T-cell (primary cell): Measurements from ENCODE around the gene INPP5A. TPM values are rescaled to one million over a fixed set of nuclear protein-coding genes. Genes with fewer than 3 reads are reported as not detected.

Experiments used
- ATAC-seq, 4 experiments: fragments of 200-7000 bp in 3 of 4; fragments of 150-1000 bp in 1 of 4; cut with Tn5 transposase; replicated peaks in 1 of 4; 1 replicate in 3 of 4; 2 replicates in 1 of 4; pipeline ENCODE4 v1.10.0; 2021; ENCODE audit warnings: moderate library complexity in 3 of 4, mild to moderate bottlenecking in 2 of 4, moderate number of reproducible peaks in 1 of 4
- CTCF ChIA-PET, 2 donors: fragments of 300-600 bp; sonication (Branson Sonifier 250); formaldehyde crosslinking; loops; one replicate each; lab custom pipeline; 2022; ENCODE audit warnings: antibody characterized with exemption in 2 of 2; lab: Charles Lee
- POLR2A ChIA-PET, 2 donors: fragments of 300-600 bp; sonication (Branson Sonifier 250); formaldehyde crosslinking; loops; one replicate each; lab custom pipeline; 2022; ENCODE audit warnings: antibody characterized with exemption in 2 of 2; lab: Charles Lee
- DNase-seq, 35 experiments: peaks; one replicate each; pipeline versions ENCODE4 v3.0.0 to v3.0.0-alpha.2; 2013 to 2023
- H3K27ac ChIP-seq: one replicate; pipeline ENCODE4 v1.5.1; 2013; ENCODE audit warnings: low read length
- H3K27me3 ChIP-seq, 2 experiments: replicated peaks in 1 of 2; 1 replicate in 1 of 2; 2 replicates in 1 of 2; pipeline versions ENCODE4 v1.6.1 to v1.7.0; 2013; ENCODE audit warnings: low read length in 1 of 2, mixed read lengths in 1 of 2; ENCODE audit not compliant: control insufficient read depth in 2 of 2, insufficient read depth in 2 of 2; ENCODE audit errors: extremely low read depth in 1 of 2
- H3K36me3 ChIP-seq, 2 donors: 1 replicate in 1 of 2; 2 replicates in 1 of 2; pipeline versions ENCODE4 v1.6.1 to v1.7.0; 2013; ENCODE audit warnings: low read length in 1 of 2; ENCODE audit not compliant: control insufficient read depth in 2 of 2, insufficient read depth in 1 of 2; ENCODE audit errors: extremely low read depth in 1 of 2
- H3K4me1 ChIP-seq, 2 experiments: 1 replicate in 1 of 2; 2 replicates in 1 of 2; pipeline versions ENCODE4 v1.6.1 to v1.7.0; 2013; ENCODE audit warnings: low read length in 2 of 2, mixed read lengths in 1 of 2; ENCODE audit not compliant: insufficient read depth in 2 of 2, control insufficient read depth in 1 of 2; ENCODE audit errors: extremely low read depth in 1 of 2
- H3K4me3 ChIP-seq, 2 donors: 1 replicate in 1 of 2; 2 replicates in 1 of 2; pipeline versions ENCODE4 v1.5.1 to v1.7.0; 2013; ENCODE audit warnings: mild to moderate bottlenecking in 2 of 2, low read length in 1 of 2, moderate library complexity in 1 of 2; ENCODE audit not compliant: control insufficient read depth in 1 of 2; ENCODE audit errors: extremely low read depth in 1 of 2
- H3K9me3 ChIP-seq: 2 replicates; pipeline ENCODE4 v1.7.0; 2013
- H3K27ac Mint-ChIP-seq, 2 donors: one replicate each; pipeline ENCODE4 v1.8.0; 2020 to 2021; ENCODE audit warnings: mild to moderate bottlenecking in 2 of 2, mixed read lengths in 2 of 2
- H3K27me3 Mint-ChIP-seq, 2 donors: one replicate each; pipeline ENCODE4 v1.8.0; 2021 to 2022; ENCODE audit warnings: mixed read lengths in 2 of 2
- H3K36me3 Mint-ChIP-seq: one replicate; pipeline ENCODE4 v1.8.0; 2021; ENCODE audit warnings: mixed read lengths
- H3K4me1 Mint-ChIP-seq, 3 donors: one replicate each; pipeline ENCODE4 v1.8.0; 2020 to 2022; ENCODE audit warnings: mixed read lengths in 3 of 3, mild to moderate bottlenecking in 1 of 3
- H3K4me3 Mint-ChIP-seq, 3 donors: one replicate each; pipeline ENCODE4 v1.8.0; 2020 to 2022; ENCODE audit warnings: mild to moderate bottlenecking in 3 of 3, mixed read lengths in 3 of 3, moderate library complexity in 3 of 3
- H3K9me3 Mint-ChIP-seq, 3 donors: one replicate each; pipeline ENCODE4 v1.8.0; 2020 to 2022; ENCODE audit warnings: mixed read lengths in 3 of 3
- WGBS: methylation state at CpG from one replicate; pipeline ENCODE4 v1.1.5; 2013; ENCODE audit warnings: missing lambda C conversion rate; ENCODE audit not compliant: insufficient coverage; 5-methylcytosine and 5-hydroxymethylcytosine counted together
- total RNA-seq, 35 experiments: library from RNA in 6 of 35; stranded (reverse) in 6 of 35; fragments of 120-200 nt in 1 of 35; gene quantifications; one replicate each; pipeline versions ENCODE4 v1.2.1 to v1.2.4 and lab custom pipeline; 2013 to 2026

Gene INPP5A
- total RNA-seq, 5 donors from 2014 or later (not counting 1 experiment from before 2014, with no cell fraction given), result 20.9 to 23.1 (median 22.9) TPM

DNA sequence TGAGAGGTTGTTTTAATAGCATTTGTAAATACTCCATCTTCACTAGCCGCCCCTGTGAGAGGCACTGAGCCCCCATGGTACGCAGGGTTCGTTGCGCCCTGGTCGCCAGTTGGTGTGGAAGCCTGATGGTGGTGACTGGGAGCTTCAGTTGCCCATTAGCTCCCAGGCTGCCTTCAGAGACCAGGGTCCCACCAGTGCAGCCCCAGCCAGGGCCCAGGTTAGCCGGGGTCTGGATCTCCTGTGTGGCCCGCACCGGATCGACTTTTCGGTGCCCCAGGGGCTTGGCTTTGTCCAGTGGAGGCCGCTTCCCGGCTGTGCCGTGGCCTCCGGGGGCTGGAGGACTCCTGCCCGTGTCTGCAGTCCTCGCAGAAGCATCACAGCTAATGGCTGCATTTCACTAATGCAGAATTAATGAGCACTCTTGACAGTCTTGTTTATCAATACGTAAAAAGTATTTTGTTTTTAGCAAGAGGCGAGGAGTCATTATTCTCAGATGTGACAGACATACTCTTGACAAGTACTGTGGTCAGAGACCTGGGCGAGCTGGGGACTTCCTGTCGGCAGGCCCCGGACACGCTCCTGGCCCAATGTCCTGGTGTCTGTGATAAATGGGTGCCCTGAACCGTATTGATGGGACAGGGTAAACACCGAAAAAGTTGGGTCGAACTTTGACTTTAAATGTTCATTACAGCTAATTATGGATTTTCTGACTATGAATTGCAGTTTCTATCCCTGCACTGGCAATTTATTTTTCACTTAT lies 148.5 kb downstream of the INPP5A start:
- Mint-ChIP-seq H3K9me3 (no peaks in the 10 kb centered on the region), H3K4me1 (peaks cover 26 to 30% (median 29%) of the 10 kb centered on the region in 3 donors), H3K27me3 (no peaks in the 10 kb centered on the region), H3K27ac (no peak overlapping the region), H3K36me3 (peaks cover 16% of the 10 kb centered on the region), H3K4me3 (no peak overlapping the region)
- peaks cover 15 to 22% of the 10 kb centered on the region in 2 experiments for H3K4me1 ChIP-seq
- peaks cover 0 to 1% of the 10 kb centered on the region in 2 donors for H3K36me3 ChIP-seq
- ChIA-PET POLR2A (no interaction called here), CTCF (no interaction called here)
- ATAC-seq (no peak), DNase-seq (no peak)
- H3K27ac ChIP-seq, result no peak overlapping the region
- no peaks in the 10 kb centered on the region for H3K9me3 ChIP-seq
- WGBS, result 96% methylated on average over 18 of the region's 25 CpGs
- no peak overlapping the region for H3K4me3 ChIP-seq
- H3K27me3 ChIP-seq, result no peaks in the 10 kb centered on the region

DNA sequence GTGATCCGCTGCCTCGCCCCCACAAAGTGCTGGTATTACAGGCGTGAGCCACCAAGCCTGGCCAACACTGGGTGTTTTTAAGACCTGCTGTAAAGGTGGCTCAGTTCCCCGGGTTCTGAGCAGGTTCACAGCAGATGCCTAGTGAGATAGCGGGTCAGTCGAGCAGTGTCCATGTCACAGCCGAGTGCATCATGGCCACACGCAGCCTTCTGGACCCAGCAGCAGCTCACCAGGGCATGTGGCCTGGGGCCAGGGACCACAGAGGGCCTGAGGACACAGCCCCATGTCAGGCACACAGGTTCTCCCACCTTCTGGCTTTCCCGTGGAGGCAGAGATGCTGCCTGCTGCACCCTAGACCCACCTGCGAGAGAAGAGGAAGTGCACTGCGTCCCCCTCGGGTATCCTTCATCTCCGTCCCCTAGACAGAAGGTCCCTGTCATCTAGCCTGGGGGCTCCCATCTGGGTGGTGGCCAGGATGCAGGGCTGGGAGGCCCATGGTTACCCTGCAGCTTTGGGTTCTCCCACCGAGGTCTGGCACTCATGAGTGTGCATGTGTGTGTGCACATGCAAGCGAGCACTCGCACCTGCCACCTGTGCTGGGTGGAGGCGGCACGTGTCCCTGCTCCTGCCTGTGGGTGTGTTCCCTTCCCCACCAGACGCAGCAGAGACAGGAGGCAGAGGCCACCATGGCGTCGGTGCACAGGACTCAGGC lies 149.8 kb downstream of the INPP5A start:
- Histone ChIP-seq H3K9me3 (no peaks in the 10 kb centered on the region), H3K27me3 (no peaks in the 10 kb centered on the region), H3K36me3 (peaks cover 0 to 7% of the 10 kb centered on the region in 2 donors), H3K4me3 (no peak overlapping the region), H3K4me1 (peaks cover 15 to 22% of the 10 kb centered on the region in 2 experiments), H3K27ac (no peak overlapping the region)
- peaks cover 23% of the 10 kb centered on the region for H3K36me3 Mint-ChIP-seq
- ChIA-PET CTCF (no interaction called here), POLR2A (no interaction called here)
- DNase-seq (no peak), ATAC-seq (no peak)
- H3K27ac Mint-ChIP-seq, result no peak overlapping the region
- 90% methylated on average over 19 of the region's 21 CpGs for WGBS
- H3K4me1 Mint-ChIP-seq, result peaks cover 18 to 26% (median 21%) of the 10 kb centered on the region in 3 donors
- H3K9me3 Mint-ChIP-seq, result no peaks in the 10 kb centered on the region
- no peak overlapping the region for H3K4me3 Mint-ChIP-seq
- no peaks in the 10 kb centered on the region for H3K27me3 Mint-ChIP-seq

DNA sequence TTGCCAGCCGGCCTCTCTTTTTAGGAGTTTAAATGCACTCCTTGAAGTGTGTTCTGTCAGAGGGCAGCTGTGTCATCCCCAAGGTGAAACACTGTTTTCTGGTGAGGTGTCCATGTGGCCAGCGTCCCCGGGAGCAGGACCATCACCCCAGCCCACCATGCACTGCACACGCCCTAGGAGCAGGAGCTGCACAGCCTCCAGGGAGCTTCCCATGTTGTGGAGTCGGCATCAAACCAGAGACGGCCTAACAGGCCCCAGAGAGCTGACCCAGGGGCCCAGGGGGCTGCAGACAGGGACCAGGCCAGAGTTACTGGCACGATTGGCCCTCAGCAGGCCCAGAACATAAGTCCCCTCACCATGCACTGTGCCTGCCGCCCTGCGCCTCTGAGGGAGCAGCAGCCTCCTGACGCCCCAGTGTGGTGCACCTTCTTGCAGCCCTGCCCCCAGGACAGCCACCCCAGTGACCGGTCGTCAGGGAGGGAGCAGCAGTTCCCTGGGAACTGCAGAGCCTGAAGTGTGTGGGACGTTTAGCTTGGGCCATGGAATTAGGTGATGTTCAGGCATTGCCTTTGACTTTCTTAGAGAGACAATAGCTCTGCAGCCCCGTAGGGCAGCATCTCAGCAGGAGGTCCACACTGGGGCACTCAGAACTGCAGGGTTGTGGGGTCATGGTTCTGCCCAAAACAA lies 150.4 kb downstream of the INPP5A start:
- Mint-ChIP-seq H3K4me3 (no peak overlapping the region), H3K27ac (no peak overlapping the region), H3K36me3 (peaks cover 28% of the 10 kb centered on the region), H3K9me3 (peaks cover 0 to 5% (median 3%) of the 10 kb centered on the region in 3 donors), H3K27me3 (no peaks in the 10 kb centered on the region), H3K4me1 (peaks cover 18 to 26% (median 21%) of the 10 kb centered on the region in 3 donors)
- WGBS, result 78% methylated on average over 11 of the region's 14 CpGs
- H3K36me3 ChIP-seq, result peaks cover 0 to 7% of the 10 kb centered on the region in 2 donors
- H3K9me3 ChIP-seq, result no peaks in the 10 kb centered on the region
- H3K4me3 ChIP-seq, result no peak overlapping the region
- H3K4me1 ChIP-seq, result peaks cover 15 to 22% of the 10 kb centered on the region in 2 experiments
- ATAC-seq (no peak), DNase-seq (no peak)
- CTCF ChIA-PET, result no interaction called here
- no peaks in the 10 kb centered on the region for H3K27me3 ChIP-seq
- POLR2A ChIA-PET, result no interaction called here
- no peak overlapping the region for H3K27ac ChIP-seq

DNA sequence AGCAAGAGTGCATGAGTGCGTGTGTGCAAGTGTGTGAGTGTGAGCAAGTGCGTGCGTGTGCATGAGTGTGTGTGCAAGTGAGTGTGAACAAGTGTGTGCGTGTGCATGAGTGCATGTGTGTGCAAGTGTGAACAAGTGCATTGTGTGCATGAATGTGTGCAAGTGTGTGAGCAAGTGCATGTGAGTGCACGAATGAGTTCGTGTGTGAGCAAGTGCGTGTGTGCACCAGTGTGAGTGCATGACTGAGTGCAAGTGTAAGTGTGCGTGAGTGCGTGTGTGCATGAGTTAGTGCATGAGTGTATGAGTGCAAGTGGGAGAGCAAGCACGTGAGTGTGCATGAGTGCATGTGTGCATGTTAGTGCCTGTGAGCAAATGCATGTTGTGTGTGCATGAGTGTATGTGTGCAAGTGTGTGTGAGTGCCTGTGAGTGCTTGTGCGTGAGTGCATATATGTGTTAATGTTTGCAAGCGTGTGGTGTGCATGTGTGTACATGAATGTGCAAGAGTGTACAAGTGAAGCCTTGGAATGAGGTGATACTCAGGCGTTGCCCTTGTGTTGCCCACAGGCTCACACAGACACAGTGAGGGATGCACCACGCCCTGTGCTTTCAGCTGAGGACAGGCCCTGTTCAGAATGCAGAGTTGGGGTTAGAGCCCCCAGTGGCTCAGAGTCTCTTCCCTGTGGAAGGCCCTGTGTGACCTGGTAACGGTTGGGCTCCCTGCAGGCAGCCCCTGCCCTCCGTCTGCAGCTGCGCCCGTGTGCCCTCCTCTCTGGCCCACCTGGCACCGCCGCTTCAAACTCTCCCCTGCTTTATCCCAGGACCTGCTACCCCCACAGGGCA lies 151.2 kb downstream of the INPP5A start:
- peaks cover 0 to 8% (median 5%) of the 10 kb centered on the region in 3 donors for H3K9me3 Mint-ChIP-seq
- H3K4me1 Mint-ChIP-seq, result peaks cover 11 to 21% (median 16%) of the 10 kb centered on the region in 3 donors

DNA sequence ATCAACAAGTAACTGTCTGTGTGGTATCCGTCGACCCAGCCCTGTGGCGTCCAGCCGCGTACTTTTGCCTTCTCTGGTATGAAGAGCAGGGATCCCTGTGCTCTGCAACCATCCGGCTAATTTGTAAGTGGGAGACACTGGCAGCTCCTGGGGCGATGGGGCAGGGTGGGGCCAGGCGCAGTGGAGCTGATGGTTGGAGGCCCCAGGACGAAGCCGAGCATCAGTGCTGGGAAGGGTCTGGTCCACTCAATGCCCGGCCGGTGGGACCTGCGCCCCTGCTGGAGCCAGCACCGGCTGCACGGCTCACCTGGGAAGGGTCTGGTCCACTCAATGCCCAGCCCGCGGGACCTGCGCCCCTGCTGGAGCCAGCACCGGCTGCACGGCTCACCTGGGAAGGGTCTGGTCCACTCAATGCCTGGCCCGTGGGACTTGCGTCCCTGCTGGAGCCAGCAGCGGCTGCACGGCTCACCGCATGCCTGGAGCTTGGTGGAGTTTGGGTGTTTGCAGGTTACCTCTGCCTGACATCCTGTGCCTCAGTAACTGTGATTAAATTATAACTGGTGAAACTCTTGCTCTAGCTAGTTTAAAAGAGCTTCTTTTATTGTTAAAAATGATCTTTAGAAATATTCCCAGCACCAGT lies 152.3 kb downstream of the INPP5A start:
- peaks cover 34% of the 10 kb centered on the region for H3K36me3 Mint-ChIP-seq
- POLR2A ChIA-PET, result no interaction called here

More for the DNA sequence above, 151.2 kb downstream of the INPP5A start:
- ATAC-seq (no peak), DNase-seq (no peak)
- WGBS, result 96% methylated on average over 12 of the region's 20 CpGs
- Histone ChIP-seq H3K4me3 (no peak overlapping the region), H3K27me3 (no peaks in the 10 kb centered on the region), H3K36me3 (peaks cover 0 to 7% of the 10 kb centered on the region in 2 donors), H3K27ac (no peak overlapping the region), H3K4me1 (peaks cover 14 to 22% of the 10 kb centered on the region in 2 experiments), H3K9me3 (no peaks in the 10 kb centered on the region)
- no peak overlapping the region for H3K4me3 Mint-ChIP-seq
- peaks cover 28% of the 10 kb centered on the region for H3K36me3 Mint-ChIP-seq
- no peak overlapping the region for H3K27ac Mint-ChIP-seq
- H3K27me3 Mint-ChIP-seq, result no peaks in the 10 kb centered on the region
- ChIA-PET POLR2A (no interaction called here), CTCF (no interaction called here)

More for the DNA sequence above, 152.3 kb downstream of the INPP5A start:
- Mint-ChIP-seq H3K27ac (no peak overlapping the region), H3K4me1 (peaks cover under 1 to 11% (median 6%) of the 10 kb centered on the region in 3 donors), H3K4me3 (no peak overlapping the region), H3K9me3 (peaks cover 2 to 19% (median 5%) of the 10 kb centered on the region in 3 donors), H3K27me3 (no peaks in the 10 kb centered on the region)
- DNase-seq, result no peak
- CTCF ChIA-PET, result no interaction called here
- peaks cover 4 to 13% of the 10 kb centered on the region in 2 experiments for H3K4me1 ChIP-seq
- H3K36me3 ChIP-seq, result peaks cover 0 to 7% of the 10 kb centered on the region in 2 donors
- no peak overlapping the region for H3K27ac ChIP-seq
- no peaks in the 10 kb centered on the region for H3K27me3 ChIP-seq
- 95% methylated on average over 21 of the region's 25 CpGs for WGBS
- peaks cover 2% of the 10 kb centered on the region for H3K9me3 ChIP-seq
- ATAC-seq, result no peak
- no peak overlapping the region for H3K4me3 ChIP-seq
